ENCODE data around the gene SORCS3. TPM values are rescaled to one million over a fixed set of nuclear protein-coding genes. Genes with fewer than 3 reads are reported as not detected.

SORCS3 gene
- total RNA-seq, 2 donors from 2014 or later, result not detected

DNA sequence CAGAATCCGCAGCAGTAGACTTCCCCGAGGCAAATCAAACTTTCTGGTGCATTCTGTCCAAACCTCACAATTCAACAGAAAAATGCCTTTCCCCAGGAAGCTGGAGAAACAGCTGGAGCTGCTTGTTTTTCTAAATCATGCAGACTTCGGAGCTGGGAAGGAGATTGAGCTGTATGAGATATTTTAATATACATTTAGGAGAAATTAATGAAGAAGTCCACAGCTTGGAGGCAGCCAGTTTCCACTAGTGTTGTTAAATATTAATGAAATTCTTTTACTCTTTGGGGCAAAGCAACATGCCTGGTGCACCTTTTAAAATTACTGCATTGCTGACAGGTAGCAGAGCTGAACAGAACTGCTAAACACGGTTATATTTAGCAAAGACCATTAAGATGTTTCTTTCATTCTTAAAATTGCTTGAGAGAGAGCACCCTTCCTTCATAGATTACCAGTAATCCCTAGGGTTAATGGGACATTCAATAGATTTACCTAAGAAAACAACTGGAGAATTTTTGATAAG lies 566.4 kb downstream of the SORCS3 start:
- ATAC-seq (ENCODE audit: insufficient number of reproducible peaks, low FRiP score, low read depth) (no peak), DNase-seq (ENCODE audit: low spot score) (no peak)
- TF ChIP-seq, protein P1, sequence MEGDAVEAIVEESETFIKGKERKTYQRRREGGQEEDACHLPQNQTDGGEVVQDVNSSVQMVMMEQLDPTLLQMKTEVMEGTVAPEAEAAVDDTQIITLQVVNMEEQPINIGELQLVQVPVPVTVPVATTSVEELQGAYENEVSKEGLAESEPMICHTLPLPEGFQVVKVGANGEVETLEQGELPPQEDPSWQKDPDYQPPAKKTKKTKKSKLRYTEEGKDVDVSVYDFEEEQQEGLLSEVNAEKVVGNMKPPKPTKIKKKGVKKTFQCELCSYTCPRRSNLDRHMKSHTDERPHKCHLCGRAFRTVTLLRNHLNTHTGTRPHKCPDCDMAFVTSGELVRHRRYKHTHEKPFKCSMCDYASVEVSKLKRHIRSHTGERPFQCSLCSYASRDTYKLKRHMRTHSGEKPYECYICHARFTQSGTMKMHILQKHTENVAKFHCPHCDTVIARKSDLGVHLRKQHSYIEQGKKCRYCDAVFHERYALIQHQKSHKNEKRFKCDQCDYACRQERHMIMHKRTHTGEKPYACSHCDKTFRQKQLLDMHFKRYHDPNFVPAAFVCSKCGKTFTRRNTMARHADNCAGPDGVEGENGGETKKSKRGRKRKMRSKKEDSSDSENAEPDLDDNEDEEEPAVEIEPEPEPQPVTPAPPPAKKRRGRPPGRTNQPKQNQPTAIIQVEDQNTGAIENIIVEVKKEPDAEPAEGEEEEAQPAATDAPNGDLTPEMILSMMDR (IDR thresholded peaks at IDR 0.05), result no peak
- no peaks in the 10 kb centered on the region for H3K36me3 ChIP-seq
- H3K9me3 ChIP-seq, result no peaks in the 10 kb centered on the region
- no peak overlapping the region for H3K4me3 ChIP-seq
- H3K27ac ChIP-seq, result no peak overlapping the region
- H3K4me1 ChIP-seq (ENCODE audit: control insufficient read depth in 1 of 2, low read depth in 2 of 2), result no peaks in the 10 kb centered on the region
- H3K27me3 ChIP-seq (replicated peaks; ENCODE audit: insufficient read depth), result no peaks in the 10 kb centered on the region

DNA sequence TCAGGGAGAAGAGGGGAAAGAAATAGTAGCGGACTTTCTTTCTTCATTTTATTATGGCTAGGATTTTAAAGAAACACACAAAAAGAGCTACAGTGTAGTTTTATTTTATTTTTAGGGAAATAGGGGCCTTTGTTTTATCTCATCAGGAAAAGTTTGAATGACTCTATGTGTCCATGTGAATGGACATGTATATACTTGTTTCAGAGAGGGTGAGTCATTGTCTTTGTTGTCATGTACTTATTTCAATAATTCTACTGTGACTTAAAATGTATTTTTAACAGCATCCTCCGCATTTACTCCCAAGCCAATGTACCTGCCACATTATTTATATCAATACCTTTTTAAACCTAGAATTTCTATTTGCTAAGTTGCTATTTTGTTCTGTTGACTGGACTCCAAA lies 569.5 kb downstream of the SORCS3 start:
- Histone ChIP-seq H3K4me3 (no peak overlapping the region), H3K27me3 (replicated peaks; ENCODE audit: insufficient read depth) (no peaks in the 10 kb centered on the region), H3K36me3 (no peaks in the 10 kb centered on the region), H3K27ac (no peak overlapping the region), H3K9me3 (no peaks in the 10 kb centered on the region), H3K4me1 (ENCODE audit: control insufficient read depth in 1 of 2, low read depth in 2 of 2) (no peaks in the 10 kb centered on the region)
- TF ChIP-seq, protein P1 (IDR thresholded peaks at IDR 0.05), result no peak
- ATAC-seq (ENCODE audit: insufficient number of reproducible peaks, low FRiP score, low read depth) (no peak), DNase-seq (ENCODE audit: low spot score) (no peak)

DNA sequence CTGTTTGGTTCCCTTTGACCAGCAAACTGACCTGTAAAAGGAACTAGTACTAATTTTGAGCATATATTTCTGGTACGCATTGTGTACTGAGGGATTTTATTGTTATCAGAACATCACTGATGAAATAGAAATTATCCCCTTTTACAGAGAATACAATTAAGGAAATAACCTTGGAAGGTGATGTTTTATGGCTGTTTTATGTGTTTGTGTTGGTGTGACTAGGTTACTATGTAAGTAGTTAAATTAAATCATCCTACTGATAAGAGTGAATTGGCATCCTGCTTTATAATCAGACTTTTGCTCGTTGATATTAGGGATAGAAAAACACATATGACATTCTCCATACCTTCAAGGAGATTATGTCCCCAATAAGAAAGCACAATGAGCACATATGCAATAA lies 596.6 kb downstream of the SORCS3 start:
- Histone ChIP-seq H3K27me3 (replicated peaks; ENCODE audit: insufficient read depth) (no peaks in the 10 kb centered on the region), H3K4me3 (no peak overlapping the region), H3K4me1 (ENCODE audit: control insufficient read depth in 1 of 2, low read depth in 2 of 2) (no peaks in the 10 kb centered on the region), H3K27ac (no peak overlapping the region), H3K9me3 (no peaks in the 10 kb centered on the region), H3K36me3 (no peaks in the 10 kb centered on the region)
- TF ChIP-seq, protein P1 (IDR thresholded peaks at IDR 0.05), result no peak
- ATAC-seq (ENCODE audit: insufficient number of reproducible peaks, low FRiP score, low read depth), result no peak
- no peak for DNase-seq (ENCODE audit: low spot score)

DNA sequence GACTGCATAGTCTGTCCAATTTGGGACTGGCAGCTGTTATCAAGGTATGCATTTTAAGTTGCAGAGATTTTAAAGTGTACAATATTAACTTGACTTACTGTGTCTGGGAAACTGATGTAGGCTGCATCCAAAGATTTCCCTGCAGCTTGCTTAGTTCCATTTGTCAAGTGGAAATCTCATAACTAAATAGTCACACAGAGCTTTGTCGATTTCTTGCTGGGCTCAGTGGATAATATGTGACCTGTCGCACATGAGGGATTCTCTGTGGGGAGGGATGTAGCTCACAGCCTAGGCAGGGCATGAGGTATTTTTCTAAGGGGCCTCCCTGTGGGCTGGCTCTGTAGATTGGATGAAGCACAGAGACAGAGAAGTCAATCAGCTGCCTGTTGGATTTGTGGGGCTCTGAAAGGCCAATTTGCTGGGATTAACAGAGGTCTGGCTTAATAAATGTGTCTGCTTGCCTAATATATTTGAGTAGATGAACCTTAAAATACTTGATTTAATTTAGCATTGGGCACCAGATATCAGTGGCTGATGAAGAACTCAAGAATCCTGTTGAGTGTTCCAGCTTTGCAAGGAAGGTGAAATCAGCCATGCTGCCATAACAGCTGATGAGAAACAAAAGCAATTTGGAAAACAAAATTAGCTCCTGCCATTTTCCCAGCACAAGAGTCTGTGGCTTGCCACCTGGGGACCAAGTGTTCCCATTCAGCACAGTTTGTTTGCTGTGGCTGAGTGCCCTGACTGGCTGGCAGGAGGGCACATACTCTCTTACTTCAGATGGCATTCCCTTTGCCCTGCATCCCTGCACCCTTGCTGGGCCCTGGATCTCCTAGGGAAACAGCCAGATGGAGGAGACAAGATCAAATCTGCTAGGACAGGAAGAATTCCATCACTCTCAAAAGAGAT lies 598.5 kb downstream of the SORCS3 start:
- no peaks in the 10 kb centered on the region for H3K4me1 ChIP-seq (ENCODE audit: control insufficient read depth in 1 of 2, low read depth in 2 of 2)
- ATAC-seq (ENCODE audit: insufficient number of reproducible peaks, low FRiP score, low read depth), result no peak
- TF ChIP-seq, protein P1 (IDR thresholded peaks at IDR 0.05), result no peak
- H3K4me3 ChIP-seq, result no peak overlapping the region
- no peaks in the 10 kb centered on the region for H3K36me3 ChIP-seq
- H3K27me3 ChIP-seq (replicated peaks; ENCODE audit: insufficient read depth), result no peaks in the 10 kb centered on the region
- DNase-seq (ENCODE audit: low spot score), result no peak
- no peak overlapping the region for H3K27ac ChIP-seq
- H3K9me3 ChIP-seq, result no peaks in the 10 kb centered on the region

DNA sequence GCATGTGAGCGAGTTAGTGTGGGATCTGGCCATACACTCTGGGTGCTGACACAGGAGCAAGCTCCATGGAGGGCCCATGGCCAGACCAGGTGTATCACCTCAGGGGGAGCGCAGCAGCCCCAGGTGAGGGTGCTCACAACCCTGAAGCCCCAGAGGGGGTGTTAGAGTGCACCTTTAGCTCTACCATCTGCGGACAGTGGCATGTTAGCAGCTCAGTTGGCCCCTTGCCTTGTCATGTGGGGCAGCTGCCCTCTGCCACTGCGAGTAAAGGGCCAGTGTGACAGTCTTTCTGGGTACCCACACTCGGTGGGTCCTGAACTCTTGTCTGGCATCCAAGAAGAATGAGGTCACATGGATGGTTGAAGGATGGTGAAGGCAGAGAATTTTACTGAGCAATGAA lies 600.2 kb downstream of the SORCS3 start:
- Histone ChIP-seq H3K9me3 (no peaks in the 10 kb centered on the region), H3K27me3 (replicated peaks; ENCODE audit: insufficient read depth) (no peaks in the 10 kb centered on the region), H3K36me3 (no peaks in the 10 kb centered on the region), H3K4me1 (ENCODE audit: control insufficient read depth in 1 of 2, low read depth in 2 of 2) (no peaks in the 10 kb centered on the region), H3K27ac (no peak overlapping the region), H3K4me3 (no peak overlapping the region)
- TF ChIP-seq, protein P1 (IDR thresholded peaks at IDR 0.05), result no peak
- ATAC-seq (ENCODE audit: insufficient number of reproducible peaks, low FRiP score, low read depth) (no peak), DNase-seq (ENCODE audit: low spot score) (no peak)

All from thoracic aorta (tissue), 2 donors.